SJSA1 (cell line): ENCODE data around the gene MLH1. TPM values are rescaled to one million over a fixed set of nuclear protein-coding genes. Genes with fewer than 3 reads are reported as not detected.
"Not testable (repeated sequence)": the region's sequence is repeated elsewhere in the genome, so short reads cannot be mapped to it uniquely, and the experiment has no call there.

Experiments
- DNase-seq, 2 experiments: peaks; one replicate each; pipeline ENCODE4 v3.0.0-alpha.2; 2015 to 2020; ENCODE audit warnings: low spot score in 2 of 2, low read depth in 1 of 2
- H3K27ac ChIP-seq: fragments of 250-450 bp; sonication (Bioruptor Pico); 2 replicates; pipeline ENCODE4 v1.5.1; 2020; ENCODE audit warnings: mild to moderate bottlenecking, moderate library complexity
- H3K27me3 ChIP-seq: fragments of 250-450 bp; sonication (Bioruptor Pico); replicated peaks from 2 replicates; pipeline ENCODE4 v1.5.1; 2020; ENCODE audit warnings: mild to moderate bottlenecking, moderate library complexity
- H3K36me3 ChIP-seq: fragments of 250-450 bp; sonication (Bioruptor Pico); 2 replicates; pipeline ENCODE4 v1.5.1; 2020; ENCODE audit warnings: mild to moderate bottlenecking
- H3K4me1 ChIP-seq: fragments of 250-450 bp; sonication (Bioruptor Pico); replicated peaks from 2 replicates; pipeline ENCODE4 v1.6.1; 2021; ENCODE audit warnings: mild to moderate bottlenecking
- H3K4me3 ChIP-seq: fragments of 250-450 bp; sonication (Bioruptor Pico); 2 replicates; pipeline ENCODE4 v1.5.1; 2020; ENCODE audit warnings: mild to moderate bottlenecking
- H3K9me3 ChIP-seq: fragments of 250-450 bp; sonication (Bioruptor Pico); replicated peaks from 2 replicates; pipeline ENCODE4 v1.5.1; 2020; ENCODE audit warnings: mild to moderate bottlenecking
- total RNA-seq: library from RNA; depleted of rRNA; stranded (reverse); fragments of >200 nt; shearing (Covaris generic); gene quantifications from 2 replicates; pipeline ENCODE4 v1.2.3, GENCODE V29; 2014; rRNA removed

Gene MLH1
- 43.1 and 98.5 TPM in 2 replicates for total RNA-seq

GRCh38 chr3:36993326-36994283 lies at the start of gene MLH1:
Gene MLH1 (plus strand): TSS chr3:36993518. CDS start chr3:36993548, 30 bp downstream.
- DNase-seq, result peak in 1 of 2 experiments; percentile 90
- Histone ChIP-seq H3K27ac (peak within 1 kb of the TSS; percentile 98), H3K36me3 (peaks cover 52% of the 10 kb centered on the region), H3K9me3 (no peaks in the 10 kb centered on the region), H3K4me1 (peaks cover 20% of the 10 kb centered on the region), H3K27me3 (no peaks in the 10 kb centered on the region), H3K4me3 (peak within 1 kb of the TSS; percentile 56)

- Histone ChIP-seq H3K4me3 (peak overlapping the region; percentile 49), H3K9me3 (peaks cover 13% of the 10 kb centered on the region), H3K4me1 (peaks cover 12% of the 10 kb centered on the region), H3K27ac (no peak overlapping the region), H3K36me3 (no peaks in the 10 kb centered on the region), H3K27me3 (no peaks in the 10 kb centered on the region)
- DNase-seq, result no peak
Measured at GRCh38 chr3:36943601-36944000, 49.7 kb upstream of the MLH1 start.

GRCh38 chr3:36944012-36944640 lies 49.2 kb upstream of the MLH1 start:
- Histone ChIP-seq H3K4me1 (peaks cover 12% of the 10 kb centered on the region), H3K4me3 (peak overlapping the region; percentile 49), H3K36me3 (no peaks in the 10 kb centered on the region), H3K27me3 (no peaks in the 10 kb centered on the region), H3K27ac (no peak overlapping the region), H3K9me3 (peaks cover 13% of the 10 kb centered on the region)
- DNase-seq, result peak; percentile 53 to 57

GRCh38 chr3:36944641-36945270 lies 48.6 kb upstream of the MLH1 start, which contains the start of gene TRANK1:
Gene TRANK1 (minus strand): TSS chr3:36945054. CDS start chr3:36944809, 245 bp downstream.
- no peak within 1 kb of the TSS for H3K27ac ChIP-seq
- peaks cover 12% of the 10 kb centered on the region for H3K4me1 ChIP-seq
- peaks cover 13% of the 10 kb centered on the region for H3K9me3 ChIP-seq
- no peaks in the 10 kb centered on the region for H3K27me3 ChIP-seq
- DNase-seq, result no peak
- H3K36me3 ChIP-seq, result no peaks in the 10 kb centered on the region
- H3K4me3 ChIP-seq, result peak within 1 kb of the TSS; percentile 49

- no peaks in the 10 kb centered on the region for H3K27me3 ChIP-seq
- H3K4me3 ChIP-seq, result no peak overlapping the region
- peaks cover 13% of the 10 kb centered on the region for H3K9me3 ChIP-seq
- no peaks in the 10 kb centered on the region for H3K36me3 ChIP-seq
- no peak overlapping the region for H3K27ac ChIP-seq
- H3K4me1 ChIP-seq, result peaks cover 12% of the 10 kb centered on the region
- no peak for DNase-seq
Measured at GRCh38 chr3:36945333-36945980, 47.9 kb upstream of the MLH1 start.

- Histone ChIP-seq H3K4me1 (peaks cover 12% of the 10 kb centered on the region), H3K9me3 (peaks cover 13% of the 10 kb centered on the region)
- H3K27me3 ChIP-seq, DNase-seq, H3K4me3 ChIP-seq, H3K27ac ChIP-seq, H3K36me3 ChIP-seq: not testable (repeated sequence)
Measured at GRCh38 chr3:36947814-36948213, 45.5 kb upstream of the MLH1 start.

- Histone ChIP-seq H3K27me3 (no peaks in the 10 kb centered on the region), H3K36me3 (no peaks in the 10 kb centered on the region), H3K4me3 (no peak overlapping the region), H3K27ac (no peak overlapping the region), H3K4me1 (peaks cover 20% of the 10 kb centered on the region), H3K9me3 (no peaks in the 10 kb centered on the region)
- no peak for DNase-seq
Measured at GRCh38 chr3:36954452-36955134, 38.7 kb upstream of the MLH1 start.

- Histone ChIP-seq H3K27ac (no peak overlapping the region), H3K36me3 (no peaks in the 10 kb centered on the region), H3K27me3 (no peaks in the 10 kb centered on the region), H3K9me3 (no peaks in the 10 kb centered on the region; the same call in 1 of the 2 replicates), H3K4me1 (peaks cover 29% of the 10 kb centered on the region), H3K4me3 (no peak overlapping the region)
- DNase-seq, result no peak
Measured at GRCh38 chr3:36956155-36956554, 37.2 kb upstream of the MLH1 start.

- H3K9me3 ChIP-seq, result no peaks in the 10 kb centered on the region; the same call in 1 of the 2 replicates
- H3K4me3 ChIP-seq, result no peak overlapping the region
- peaks cover 29% of the 10 kb centered on the region for H3K4me1 ChIP-seq
- no peaks in the 10 kb centered on the region for H3K36me3 ChIP-seq
- DNase-seq, result no peak
- H3K27ac ChIP-seq, result no peak overlapping the region
- H3K27me3 ChIP-seq, result no peaks in the 10 kb centered on the region
Measured at GRCh38 chr3:36957063-36957462, 36.3 kb upstream of the MLH1 start.

- peak overlapping the region; percentile 35 for H3K27ac ChIP-seq
- peaks cover 29% of the 10 kb centered on the region for H3K4me1 ChIP-seq
- H3K4me3 ChIP-seq, result peak overlapping the region; percentile 15
- no peaks in the 10 kb centered on the region for H3K36me3 ChIP-seq
- H3K27me3 ChIP-seq, result no peaks in the 10 kb centered on the region
- no peaks in the 10 kb centered on the region; the same call in 1 of the 2 replicates for H3K9me3 ChIP-seq
- peak in 1 of 2 experiments; percentile 55 for DNase-seq
Measured at GRCh38 chr3:36957862-36958686, 35.2 kb upstream of the MLH1 start.

GRCh38 chr3:36959821-36960220 lies 33.5 kb upstream of the MLH1 start:
- Histone ChIP-seq H3K27ac (no peak overlapping the region), H3K4me1 (peaks cover 29% of the 10 kb centered on the region), H3K36me3 (no peaks in the 10 kb centered on the region), H3K9me3 (no peaks in the 10 kb centered on the region; the same call in 1 of the 2 replicates), H3K4me3 (no peak overlapping the region), H3K27me3 (no peaks in the 10 kb centered on the region)
- DNase-seq, result peak; percentile 59 to 70

GRCh38 chr3:36960502-36960901 lies 32.8 kb upstream of the MLH1 start:
- H3K4me1 ChIP-seq, result peaks cover 29% of the 10 kb centered on the region
- H3K36me3 ChIP-seq, result no peaks in the 10 kb centered on the region
- no peaks in the 10 kb centered on the region for H3K27me3 ChIP-seq
- no peak for DNase-seq
- H3K9me3 ChIP-seq, result no peaks in the 10 kb centered on the region; the same call in 1 of the 2 replicates
- H3K4me3 ChIP-seq, result no peak overlapping the region
- no peak overlapping the region for H3K27ac ChIP-seq
